HepG2 (cell line): Measurements from ENCODE around the gene SECTM1. TPM values are rescaled to one million over a fixed set of nuclear protein-coding genes. Genes with fewer than 3 reads are reported as not detected.

Experiments used
- ELF1 ChIP-seq: sonication (generic); formaldehyde crosslinking; IDR thresholded peaks from 2 replicates; pipeline ENCODE4 v1.4.0; 2020; ENCODE audit warnings: missing genetic modification reagents
- FOXJ3 ChIP-seq: sonication (generic); formaldehyde crosslinking; IDR thresholded peaks from 2 replicates; pipeline ENCODE4 v1.4.0; 2020; ENCODE audit warnings: missing genetic modification reagents, mild to moderate bottlenecking, borderline replicate concordance
- GABPB1 ChIP-seq: IDR thresholded peaks from 2 replicates; pipeline ENCODE4 v1.6.1; 2016; ENCODE audit warnings: mild to moderate bottlenecking, missing genetic modification reagents, moderate library complexity, missing compliant biosample characterization
- KIAA2018 ChIP-seq: sonication (generic); formaldehyde crosslinking; IDR thresholded peaks from 2 replicates; pipeline ENCODE4 v1.5.0; 2020; ENCODE audit warnings: mild to moderate bottlenecking, missing genetic modification reagents, borderline replicate concordance
- MIER2 ChIP-seq: IDR thresholded peaks from 2 replicates; pipeline ENCODE4 v1.6.1; 2016; ENCODE audit warnings: missing biosample characterization, missing genetic modification reagents
- MYC ChIP-seq: sonication (generic); formaldehyde crosslinking; IDR thresholded peaks from 2 replicates; pipeline ENCODE4 v1.9.0; 2021; ENCODE audit warnings: missing genetic modification reagents, borderline replicate concordance
- NFYB ChIP-seq: sonication (generic); formaldehyde crosslinking; IDR thresholded peaks from 2 replicates; pipeline ENCODE4 v1.4.0; 2020; ENCODE audit warnings: missing genetic modification reagents
- POGZ ChIP-seq: sonication (generic); formaldehyde crosslinking; IDR thresholded peaks from 2 replicates; pipeline ENCODE4 v1.4.0; 2020; ENCODE audit warnings: mild to moderate bottlenecking, missing genetic modification reagents
- TAF15 ChIP-seq: fragments of 200-400 bp; formaldehyde crosslinking; IDR thresholded peaks from one replicate; pipeline ENCODE4 v1.6.1; 2018; ENCODE audit warnings: mild to moderate bottlenecking, low read depth, low read length; ENCODE audit not compliant: poor library complexity, severe bottlenecking
- TCF12 ChIP-seq, 2 experiments: fragments of 450-650 bp in 1 of 2; sonication (generic) in 1 of 2; formaldehyde crosslinking in 1 of 2; IDR thresholded peaks; 2 replicates each; pipeline versions ENCODE4 v1.6.1 to v1.8.0; 2017 to 2022; ENCODE audit warnings: antibody characterized with exemption in 1 of 2, mild to moderate bottlenecking in 1 of 2, missing genetic modification reagents in 1 of 2, moderate library complexity in 1 of 2
- TFAP4 ChIP-seq: sonication (generic); IDR thresholded peaks from 2 replicates; pipeline ENCODE4 v1.6.1; 2016; ENCODE audit warnings: low read depth, borderline replicate concordance
- UBTF ChIP-seq: sonication (generic); formaldehyde crosslinking; IDR thresholded peaks from 2 replicates; pipeline ENCODE4 v1.4.0; 2020; ENCODE audit warnings: mild to moderate bottlenecking, missing genetic modification reagents
- YY1 ChIP-seq: IDR thresholded peaks from 2 replicates; pipeline ENCODE4 v1.6.1; 2011; ENCODE audit warnings: low read length, low read depth, moderate library complexity, mild to moderate bottlenecking; ENCODE audit not compliant: insufficient read depth, insufficient replicate concordance
- ZFP36L2 ChIP-seq: sonication (generic); formaldehyde crosslinking; IDR thresholded peaks from 2 replicates; pipeline ENCODE4 v1.4.0; 2020; ENCODE audit warnings: missing genetic modification reagents
- ZMYM4 ChIP-seq: sonication (generic); formaldehyde crosslinking; IDR thresholded peaks from 2 replicates; pipeline ENCODE4 v1.8.1; 2023; ENCODE audit warnings: mild to moderate bottlenecking, missing genetic modification reagents
- ZNF263 ChIP-seq: sonication (generic); formaldehyde crosslinking; IDR thresholded peaks from 2 replicates; pipeline ENCODE4 v1.4.0; 2020; ENCODE audit warnings: missing genetic modification reagents
- ZNF501 ChIP-seq: sonication (generic); formaldehyde crosslinking; IDR thresholded peaks from 2 replicates; pipeline ENCODE4 v1.5.1; 2020; ENCODE audit warnings: mild to moderate bottlenecking, moderate library complexity, missing genetic modification reagents
- polyA plus RNA-seq, 8 experiments: library from polyadenylated mRNA; depleted of rRNA in 3 of 8; stranded (reverse) in 7 of 8; unstranded in 1 of 8; fragments of >200 nt; fragmentation: Illumina TruSeq in 4 of 8; extraction: Trizol in 4 of 8; gene quantifications; 2 replicates each; pipeline versions ENCODE4 v1.2.1 to v1.2.3, GENCODE V29; 2011 to 2016; ENCODE audit warnings: low read depth in 4 of 8, missing spikeins in 1 of 8, mixed read lengths in 1 of 8; ENCODE audit not compliant: insufficient read depth in 1 of 8
- total RNA-seq, 5 experiments: library from RNA; depleted of rRNA; stranded (reverse); fragments of >200 nt; fragmentation: Illumina TruSeq; extraction: Trizol; gene quantifications; 2 replicates each; pipeline ENCODE4 v1.2.3, GENCODE V29; 2016; ENCODE audit warnings: low read depth in 1 of 5

SECTM1 gene
- total and polyA plus RNA-seq, 2 of the 13 experiments (the other 11 are each of a cell fraction or from before 2014, with no cell fraction given), result 3.5 to 5.3 TPM

GRCh38 chr17:82298538-82299421 is 34.8 kb downstream of the SECTM1 start (continued):
- 0 out of 2 replicates have a peak, but pooled peaks have one; percentile 0 for TF ChIP-seq ZMYM4 (CRISPR knock-in tag)
- TF ChIP-seq FOXJ3 (CRISPR knock-in tag), result no peak
- TF ChIP-seq TFAP4, result no peak
- TF ChIP-seq GABPB1 (CRISPR knock-in tag), result no peak
- TF ChIP-seq KIAA2018 (CRISPR knock-in tag), result no peak
- TF ChIP-seq TAF15, result no peak
- TF ChIP-seq NFYB, result 0 out of 2 replicates have a peak, but pooled peaks have one; percentile 4
- TF ChIP-seq ZNF501 (CRISPR knock-in tag), result peak; percentile 81
- TF ChIP-seq TCF12 (IDR thresholded peaks at IDR 0.05), result no peak
- TF ChIP-seq TCF12 (CRISPR knock-in tag; IDR thresholded peaks at IDR 0.05), result no peak
- TF ChIP-seq MIER2 (CRISPR knock-in tag), result 0 out of 2 replicates have a peak, but pooled peaks have one; percentile 7
- 0 out of 2 replicates have a peak, but pooled peaks have one; percentile 27 for TF ChIP-seq MYC (CRISPR knock-in tag)
- TF ChIP-seq ELF1 (CRISPR knock-in tag), result no peak
- no peak for TF ChIP-seq POGZ (CRISPR knock-in tag)
- no peak for TF ChIP-seq ZFP36L2 (CRISPR knock-in tag)
- TF ChIP-seq ZNF263, result 0 out of 2 replicates have a peak, but pooled peaks have one; percentile 14
- TF ChIP-seq UBTF (CRISPR knock-in tag), result peak; percentile 20
- TF ChIP-seq YY1, result peak; percentile 37
